ENCODE data around the gene MCEMP1.

GRCh38 chr19:7639863-7640348, 37.0 kb upstream of the MCEMP1 start:
- TF ChIP-seq CTCF (IDR thresholded peaks at IDR 0.05; ENCODE audit: insufficient read depth, low read length, poor library complexity, severe bottlenecking), result no peak
- TF ChIP-seq EZH2phosphoT487 (conservative IDR thresholded peaks at IDR 0.05; ENCODE audit: low read length), result no peak

Data from SU-DHL-6 (cell line).